ENCODE data around the gene TUBGCP2.

Gene TUBGCP2

GRCh38 chr10:133339708-133340380, 31.2 kb upstream of the TUBGCP2 start:
- TF ChIP-seq CTCF (IDR thresholded peaks at IDR 0.05; ENCODE audit: low read length, missing control alignments) = no peak

GRCh38 chr10:133338080-133339071, 29.7 kb upstream of the TUBGCP2 start:
- H3K4me3 ChIP-seq (replicated peaks; ENCODE audit: low read depth, low read length) = no peak overlapping the region
- no peak for TF ChIP-seq CTCF (IDR thresholded peaks at IDR 0.05; ENCODE audit: low read length, missing control alignments)
- no peak for DNase-seq (ENCODE audit: low read depth)

More at GRCh38 chr10:133339708-133340380, 31.2 kb upstream of the TUBGCP2 start:
- no peak for DNase-seq (ENCODE audit: low read depth)
- no peak overlapping the region for H3K4me3 ChIP-seq (replicated peaks; ENCODE audit: low read depth, low read length)

- no peak overlapping the region for H3K4me3 ChIP-seq (replicated peaks; ENCODE audit: low read depth, low read length)
- no peak for TF ChIP-seq CTCF (IDR thresholded peaks at IDR 0.05; ENCODE audit: low read length, missing control alignments)
These were observed 28.7 kb upstream of the TUBGCP2 start for GRCh38 chr10:133337370-133337725.

GRCh38 chr10:133336577-133337369, 28.1 kb upstream of the TUBGCP2 start, which contains the start of gene CALY:
Gene CALY, minus strand, starts transcription at chr10:133336896. Its CDS starts 7,907 bp downstream, at chr10:133328989.
- TF ChIP-seq CTCF (IDR thresholded peaks at IDR 0.05; ENCODE audit: low read length, missing control alignments) = no peak
- no peak for DNase-seq (ENCODE audit: low read depth)

More at GRCh38 chr10:133337370-133337725, 28.7 kb upstream of the TUBGCP2 start:
- no peak for DNase-seq (ENCODE audit: low read depth)

GRCh38 chr10:133336118-133336576, 27.5 kb upstream of the TUBGCP2 start:
- DNase-seq (ENCODE audit: low read depth) = no peak
- H3K4me3 ChIP-seq (replicated peaks; ENCODE audit: low read depth, low read length) = no peak overlapping the region
- TF ChIP-seq CTCF (IDR thresholded peaks at IDR 0.05; ENCODE audit: low read length, missing control alignments) = no peak

More at GRCh38 chr10:133336577-133337369, 28.1 kb upstream of the TUBGCP2 start, which contains the start of gene CALY:
- H3K4me3 ChIP-seq (replicated peaks; ENCODE audit: low read depth, low read length) = no peak within 1 kb of the TSS
